H1 (cell line): ENCODE results near the gene TEX2.

Source experiments
- EZH2 ChIP-seq: fragments of 200-600 bp; sonication (generic); IDR thresholded peaks from 2 replicates; pipeline ENCODE4 v1.7.1; 2012; ENCODE audit warnings: low read depth, mild to moderate bottlenecking, moderate library complexity, low read length, inconsistent platforms; ENCODE audit not compliant: severe bottlenecking
- POLR2AphosphoS5 ChIP-seq: IDR thresholded peaks from 2 replicates; pipeline ENCODE4 v1.6.1; 2011; ENCODE audit warnings: low read depth, low read length
- TAF1 ChIP-seq: IDR thresholded peaks from 2 replicates; pipeline ENCODE4 v1.6.1; 2011; ENCODE audit warnings: mild to moderate bottlenecking, low read depth, low read length
- TCF12 ChIP-seq: IDR thresholded peaks from 2 replicates; pipeline ENCODE4 v1.6.1; 2011; ENCODE audit warnings: low read depth, mild to moderate bottlenecking, low read length

DNA sequence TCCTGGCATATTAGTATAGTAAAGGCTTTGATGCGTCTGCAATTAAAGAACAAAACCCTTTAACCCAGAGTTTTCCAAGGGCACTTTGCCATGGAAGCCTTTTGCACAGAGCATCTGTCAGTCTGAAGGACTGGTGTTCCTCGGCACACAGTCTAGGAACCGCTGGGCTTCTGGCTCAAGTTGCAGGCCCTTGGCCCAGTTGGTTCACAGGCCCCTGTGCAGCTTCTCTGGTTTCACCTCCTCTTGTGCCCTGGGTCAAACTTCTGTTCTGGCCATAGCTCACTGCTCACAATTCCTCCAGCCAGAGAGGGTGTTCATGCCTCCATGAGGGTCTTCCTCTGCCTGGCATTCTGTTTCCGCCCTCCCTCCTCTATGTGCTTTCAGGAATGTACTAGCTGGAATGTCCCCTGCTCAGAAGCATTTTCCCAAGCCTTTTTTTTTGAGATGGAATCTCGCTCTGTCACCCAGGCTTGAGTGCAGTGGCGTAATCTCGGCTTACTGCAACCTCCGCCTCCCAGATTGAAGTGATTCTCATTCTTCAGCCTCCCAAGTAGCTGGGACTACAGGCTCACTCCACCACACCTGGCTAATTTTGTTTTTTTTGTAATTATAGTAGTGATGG is 34.5 kb upstream of the TEX2 start:
- TF ChIP-seq EZH2 (no peak), TAF1 (no peak), TCF12 (no peak), POLR2AphosphoS5 (no peak)
